Activated CD8-positive, alpha-beta memory T cell treated with anti-CD3 and anti-CD28 coated beads for 24 hours (primary cell): ENCODE measurements around the gene GHR.

Experiments used
- DNase-seq: peaks from one replicate; pipeline ENCODE4 v3.0.0-alpha.2; 2020

Gene GHR

DNA sequence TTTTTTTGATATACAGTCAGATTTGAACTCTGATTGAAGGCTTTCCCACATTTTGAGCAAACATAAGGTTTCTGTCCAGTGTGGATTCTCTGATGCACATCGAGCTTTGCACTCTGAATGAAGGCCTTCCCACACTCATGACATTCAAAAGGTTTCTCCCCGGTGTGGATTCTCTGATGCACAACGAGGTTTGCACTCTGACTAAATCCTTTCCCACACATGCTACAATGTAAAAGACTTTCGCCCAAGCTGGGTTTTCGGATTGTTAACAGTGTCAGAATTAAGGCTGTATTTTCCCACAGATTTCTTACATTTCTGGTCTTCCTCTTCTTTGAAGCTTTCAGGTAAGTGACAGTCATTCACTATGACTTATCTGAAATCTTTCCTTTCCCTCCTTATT lies 44.3 kb downstream of the GHR start:
- DNase-seq: no peak

DNA sequence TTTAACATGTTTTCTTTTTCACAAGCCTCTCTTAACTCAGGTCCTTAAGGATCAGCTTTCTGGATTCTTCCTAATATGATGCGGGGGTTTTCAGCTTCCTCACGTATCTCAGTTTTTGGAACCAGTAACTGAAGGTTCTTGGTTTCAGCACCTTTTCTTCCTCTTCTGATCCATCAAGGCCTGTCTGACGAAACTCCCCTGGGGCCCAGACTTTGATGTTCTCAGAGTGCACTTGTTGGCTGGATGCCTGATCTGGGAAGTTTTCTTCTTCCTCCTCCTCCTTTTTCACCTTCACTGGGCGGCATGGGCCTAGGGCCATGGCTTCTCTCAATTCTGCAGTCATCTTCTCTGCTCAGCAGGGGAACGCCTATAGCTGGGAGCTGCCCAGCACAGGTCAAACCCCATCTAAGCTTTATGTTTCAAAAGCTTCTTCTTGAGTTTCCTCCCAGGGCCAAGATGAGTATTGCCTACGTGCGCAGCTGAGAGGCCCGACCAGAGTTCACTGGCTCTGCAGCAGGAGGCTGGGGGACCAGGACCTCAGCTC lies 44.8 kb downstream of the GHR start:
- no peak for DNase-seq

DNA sequence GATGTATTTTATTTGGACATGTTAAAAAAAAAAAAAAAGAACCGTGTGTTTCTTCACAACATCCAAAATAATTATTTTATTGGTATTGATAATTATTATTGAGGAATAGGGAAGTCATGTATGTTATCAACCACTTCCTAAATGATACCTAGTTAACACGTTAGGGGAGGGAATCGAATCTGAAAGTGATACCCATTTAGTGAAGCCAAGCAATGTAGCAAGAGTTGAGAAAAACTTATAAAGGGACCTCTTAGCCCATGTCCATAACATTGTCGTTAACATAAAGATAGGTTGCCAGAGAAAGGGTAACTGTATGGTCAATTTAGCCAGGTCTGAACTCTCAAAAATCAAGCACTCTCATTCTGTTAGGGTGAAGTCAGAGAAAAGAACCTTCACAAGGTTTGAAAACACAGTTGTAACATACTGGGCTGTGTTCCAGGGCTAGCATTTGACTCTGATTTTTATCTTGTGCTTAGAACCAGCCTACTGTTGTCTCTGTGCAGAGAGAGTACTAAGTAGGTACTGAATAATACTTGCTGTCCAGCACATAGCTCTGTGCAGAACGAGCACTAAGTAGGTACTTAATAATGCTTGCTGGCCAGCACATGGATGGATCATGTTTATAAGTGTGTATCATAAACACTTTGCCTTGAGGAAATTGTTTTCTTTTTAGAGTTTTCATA lies 60.4 kb downstream of the GHR start:
- DNase-seq: no peak

DNA sequence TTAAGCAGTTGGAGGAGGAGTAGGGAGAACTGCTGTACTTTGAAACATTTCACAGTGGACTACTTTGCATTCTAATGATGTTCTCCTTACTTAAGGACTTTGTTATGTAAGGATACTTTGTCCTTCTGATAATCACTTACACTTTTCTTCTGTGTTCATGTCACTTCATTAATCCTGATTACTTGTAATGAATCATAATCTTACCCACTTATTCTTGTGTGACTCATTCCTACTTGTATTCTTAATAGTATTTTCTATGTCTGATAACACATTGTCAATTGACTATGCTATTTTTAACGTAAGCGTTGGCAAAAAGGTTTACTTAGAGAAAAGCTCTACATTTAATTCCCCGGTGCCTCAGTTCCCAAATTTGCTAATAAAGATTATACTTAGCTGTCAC lies 63.8 kb downstream of the GHR start:
- DNase-seq: no peak

DNA sequence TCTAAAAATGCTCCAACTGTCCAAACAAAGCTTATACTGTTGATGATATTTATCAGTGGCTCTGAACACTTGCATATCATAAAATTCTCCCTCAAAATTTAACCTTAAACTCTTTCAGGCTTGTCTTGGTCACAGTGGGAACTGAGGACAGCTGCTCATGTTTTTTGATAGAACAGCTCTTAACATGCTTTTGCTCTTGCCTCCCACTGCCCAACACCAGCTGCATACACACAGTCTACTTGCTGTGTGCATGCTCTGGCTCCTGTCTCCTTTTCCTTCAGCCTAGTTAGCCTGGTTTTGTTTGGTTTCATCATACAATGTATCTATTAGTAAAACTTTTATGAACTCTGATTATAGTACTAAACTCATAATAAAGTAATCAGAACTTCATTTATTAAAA lies 64.6 kb downstream of the GHR start:
- DNase-seq: no peak

DNA sequence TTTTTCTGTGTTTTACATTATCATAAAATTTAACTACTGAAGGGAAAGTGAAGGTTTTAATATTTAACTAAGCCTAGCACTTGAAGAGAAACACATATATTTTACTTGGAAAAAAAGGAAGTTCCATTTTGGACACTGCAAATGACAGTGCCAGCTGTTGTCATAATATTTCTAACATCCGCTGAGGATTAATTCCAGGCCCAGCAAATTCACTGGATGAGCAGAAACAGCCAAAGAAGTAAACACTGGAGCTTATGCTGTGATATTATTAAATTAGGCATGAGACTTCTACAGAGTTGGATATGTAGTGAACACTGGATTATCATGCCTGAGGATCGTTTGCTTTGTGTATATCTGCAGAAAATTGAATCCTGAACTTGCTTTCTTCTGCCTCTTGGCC lies 67.6 kb downstream of the GHR start:
- no peak for DNase-seq

DNA sequence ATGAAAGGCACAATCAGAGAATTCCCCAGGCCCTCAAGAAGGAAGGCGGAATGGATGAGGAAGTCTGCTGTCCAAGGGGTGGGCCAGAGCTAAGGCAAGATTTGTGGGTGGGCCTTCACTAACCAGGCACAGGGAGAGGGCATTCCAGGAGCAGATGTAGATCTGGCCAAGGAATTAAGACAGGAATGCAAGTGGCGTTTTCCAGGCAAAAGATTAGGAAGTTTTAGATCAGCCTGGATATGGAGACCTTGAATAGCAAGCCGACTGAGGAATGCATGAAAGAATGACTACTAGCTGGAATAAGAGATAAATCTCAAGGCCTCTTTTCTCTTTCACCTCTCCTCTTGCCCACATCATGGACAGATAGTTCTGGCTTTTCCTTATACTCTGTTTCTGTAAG lies 68.5 kb downstream of the GHR start:
- DNase-seq: no peak

DNA sequence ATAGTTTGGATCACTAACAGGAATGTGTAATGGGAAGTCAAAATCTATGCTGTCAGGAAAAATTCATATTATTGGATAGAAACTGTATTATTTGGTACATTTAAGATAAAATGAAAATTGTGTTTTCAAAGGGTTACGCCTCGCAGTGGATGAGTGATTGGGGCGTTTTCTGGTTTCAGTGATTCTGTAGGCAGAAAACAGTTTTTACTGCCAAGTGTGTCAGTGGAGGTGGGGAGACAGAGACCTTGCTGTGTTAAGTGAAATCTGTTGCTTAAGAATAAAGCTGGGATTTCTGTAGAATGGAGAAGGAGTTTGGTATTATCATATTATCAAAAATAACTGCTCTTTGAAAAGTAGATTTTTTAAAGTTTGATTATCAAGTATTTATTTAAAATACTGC lies 69.7 kb downstream of the GHR start:
- DNase-seq: no peak

DNA sequence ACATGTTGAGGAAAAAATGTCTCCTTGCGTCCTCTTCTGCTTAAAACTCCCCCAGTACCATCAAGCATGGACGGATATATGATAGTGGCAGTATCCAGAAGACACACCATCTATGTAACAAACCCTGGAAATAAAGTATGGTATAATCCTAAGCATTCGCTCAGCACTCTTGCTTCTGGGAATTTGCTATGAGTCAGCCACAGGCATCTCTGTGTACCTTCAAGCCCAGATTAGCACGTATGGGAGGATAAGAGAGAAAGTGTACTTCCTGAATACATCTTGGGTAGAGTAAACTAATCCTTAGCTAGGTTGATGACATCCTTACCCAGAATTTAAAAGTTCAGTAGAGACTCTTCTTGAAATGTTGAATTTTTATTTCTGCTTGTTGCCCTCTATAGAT lies 71.2 kb downstream of the GHR start:
- DNase-seq: no peak

DNA sequence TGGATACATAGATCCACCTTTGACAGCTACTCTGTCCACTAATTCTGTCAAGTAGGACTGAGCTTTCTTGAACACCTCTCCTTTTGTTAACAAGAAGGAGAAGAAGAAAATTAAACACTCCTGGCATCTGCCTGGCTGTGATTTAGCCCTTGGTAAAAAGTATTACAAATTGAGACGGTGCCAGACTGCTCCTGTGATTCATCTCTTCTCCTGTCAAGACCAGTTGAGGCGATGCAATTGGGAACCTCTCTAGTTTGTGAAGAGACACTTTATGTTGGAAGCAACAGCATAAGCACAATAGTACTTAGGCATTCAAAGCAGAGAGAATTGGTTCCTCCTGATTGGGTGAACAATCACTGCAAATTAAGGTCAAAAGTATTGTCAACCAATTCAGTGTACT lies 72.7 kb downstream of the GHR start:
- DNase-seq: no peak

DNA sequence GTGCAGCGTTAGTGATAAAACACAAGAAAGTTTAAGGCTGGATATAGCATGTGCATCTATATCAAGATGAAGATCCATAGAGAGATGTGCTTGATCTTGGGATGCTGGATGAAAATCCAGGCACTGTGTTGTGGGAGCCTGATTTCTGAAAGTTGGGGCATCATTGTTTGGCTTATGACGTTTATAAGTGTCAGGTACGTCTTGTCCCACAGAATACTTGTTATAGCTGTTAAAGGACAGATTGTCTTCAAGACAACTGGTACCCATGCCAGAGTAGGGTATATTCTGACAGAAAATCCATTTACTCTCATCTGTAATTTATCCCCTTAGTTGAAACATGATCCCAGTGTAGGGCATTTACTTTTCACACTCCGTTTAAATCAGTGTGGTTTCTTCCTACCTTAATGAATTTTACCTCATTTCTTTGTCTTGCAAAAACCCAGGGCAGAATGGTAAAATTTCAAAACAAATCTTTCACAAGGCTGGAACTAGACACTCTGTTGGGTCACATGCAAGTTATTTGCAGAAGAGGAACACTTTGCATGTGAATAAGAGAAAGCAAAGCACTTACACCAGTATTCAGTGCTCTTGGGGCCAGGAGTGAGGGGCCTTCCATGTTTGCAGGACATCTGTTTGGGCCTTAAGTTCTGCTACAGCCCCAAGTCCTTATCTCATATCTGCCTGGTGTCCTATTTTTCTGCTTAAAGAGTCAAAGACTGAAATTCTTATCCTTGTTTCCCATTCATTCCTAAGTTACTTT lies 73.3 kb downstream of the GHR start:
- DNase-seq: no peak

DNA sequence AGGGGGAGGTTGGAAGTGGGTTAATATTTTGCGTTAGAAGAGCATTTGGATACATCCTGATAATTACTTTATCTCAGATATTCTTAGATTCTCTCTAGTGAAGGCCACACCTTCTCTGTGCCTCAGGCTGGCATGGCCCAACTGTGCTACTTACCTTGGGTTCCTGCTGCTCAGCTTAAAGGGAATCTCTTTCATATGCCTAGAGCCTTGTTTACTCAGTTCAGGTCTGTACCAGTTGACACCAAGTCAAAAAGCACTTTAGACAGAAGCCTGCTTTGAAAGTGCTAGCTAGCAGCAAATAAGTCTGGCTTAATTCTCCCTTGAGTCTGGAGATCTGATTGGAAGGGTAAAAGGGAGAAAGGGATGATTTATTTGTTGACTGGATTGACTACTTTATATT lies 74.8 kb downstream of the GHR start:
- DNase-seq: no peak

DNA sequence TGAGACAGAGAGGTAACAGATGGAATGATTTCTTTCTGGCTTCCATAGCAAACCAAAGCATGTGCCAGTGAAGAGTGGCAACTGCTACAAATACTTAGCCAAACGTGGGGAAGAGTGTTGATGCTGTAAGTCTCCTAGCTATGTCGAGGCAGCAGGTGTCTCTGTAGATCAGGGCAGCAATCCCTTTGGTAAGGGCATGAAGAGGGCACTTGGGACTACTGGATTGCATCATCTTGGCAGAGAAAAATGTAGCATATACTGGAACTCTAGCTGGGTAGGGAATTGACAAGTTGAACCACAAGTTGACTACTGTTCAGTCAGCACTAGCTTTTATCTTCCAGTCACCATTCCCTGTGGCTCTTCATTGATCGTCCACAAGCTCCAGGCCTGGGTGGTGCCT lies 75.8 kb downstream of the GHR start:
- no peak for DNase-seq

DNA sequence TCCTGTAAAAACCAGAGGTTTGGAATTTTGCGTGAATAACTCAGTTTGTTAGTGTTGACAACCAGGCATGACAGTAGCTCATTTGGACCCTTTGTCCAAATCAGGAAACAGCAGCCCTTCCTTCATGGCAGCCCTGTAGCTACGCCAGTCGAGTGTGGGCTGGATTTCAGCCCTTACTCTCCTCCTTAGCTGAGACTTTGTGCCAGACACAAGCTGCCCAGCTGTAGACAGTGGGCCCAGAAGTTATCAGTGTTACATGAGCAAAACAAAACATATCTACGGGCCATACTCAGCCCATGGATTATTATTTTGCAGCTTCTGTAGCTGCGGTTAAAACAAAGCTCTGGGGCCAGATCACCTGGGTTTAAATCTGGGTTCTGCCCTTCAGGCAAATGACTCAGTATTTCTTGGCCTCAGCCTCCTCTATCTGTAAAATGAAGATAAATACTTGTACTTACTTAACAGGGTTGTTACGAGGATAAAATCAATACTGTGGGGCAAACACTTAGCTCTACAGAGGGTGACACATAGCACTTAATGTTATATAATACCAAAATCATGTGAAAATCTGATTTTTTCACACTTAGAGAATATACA lies 76.9 kb downstream of the GHR start:
- no peak for DNase-seq

DNA sequence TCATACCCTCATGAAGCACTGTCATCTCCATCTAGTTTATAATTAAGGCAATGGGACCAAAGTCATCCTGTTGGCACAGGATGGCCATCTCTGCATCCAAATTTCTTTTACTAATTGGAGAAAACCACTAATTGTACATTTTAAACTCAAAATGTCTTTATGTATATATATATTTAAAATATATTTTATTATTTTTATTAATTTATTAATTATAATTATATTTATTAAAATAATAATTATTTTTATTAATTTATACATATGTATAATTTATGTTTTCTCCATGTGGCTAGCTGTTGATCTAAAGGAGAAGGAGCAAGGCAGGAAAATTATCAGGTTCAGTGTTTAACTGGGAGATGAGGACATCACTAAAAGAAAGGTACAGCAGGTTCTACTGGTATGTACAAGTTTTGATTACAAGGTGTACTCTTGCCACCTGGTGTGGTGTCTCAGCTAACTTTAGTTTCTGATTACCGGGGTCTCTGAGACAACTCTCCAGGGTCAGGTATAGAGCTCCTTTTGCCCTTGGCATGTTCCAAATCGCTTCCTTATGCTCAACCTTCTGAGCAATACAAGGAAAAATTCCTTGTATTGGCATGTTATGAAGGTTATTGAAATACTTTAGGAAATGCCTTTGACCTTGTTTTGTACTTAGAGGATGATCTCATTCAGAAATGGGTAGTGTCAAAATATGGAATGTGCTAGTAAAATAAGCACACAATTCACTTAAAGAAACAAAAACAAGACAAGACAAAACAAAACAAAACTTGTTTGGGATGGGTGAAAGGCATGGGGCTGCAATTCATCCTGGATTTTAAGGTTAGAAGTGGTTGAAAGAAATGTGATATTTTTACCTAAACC lies 79.6 kb downstream of the GHR start:
- DNase-seq: no peak

DNA sequence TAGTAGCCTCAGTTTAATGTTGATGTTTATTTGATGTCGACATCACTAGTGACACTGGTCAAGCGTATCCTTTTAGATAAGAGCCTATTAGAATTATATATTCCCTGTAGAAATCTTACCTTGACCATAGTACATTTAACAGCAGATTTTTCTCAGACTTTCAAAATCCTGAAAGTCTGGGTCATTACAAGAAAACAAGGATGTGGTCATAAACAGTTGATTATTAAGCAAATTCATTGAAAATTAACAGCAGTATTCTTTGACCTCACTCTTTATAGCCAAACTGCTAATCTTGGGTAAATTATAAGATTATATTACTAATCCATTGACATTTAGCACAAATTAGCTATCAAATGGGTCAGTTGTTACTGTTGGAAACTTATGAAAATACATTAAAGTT lies 83.4 kb downstream of the GHR start:
- no peak for DNase-seq

DNA sequence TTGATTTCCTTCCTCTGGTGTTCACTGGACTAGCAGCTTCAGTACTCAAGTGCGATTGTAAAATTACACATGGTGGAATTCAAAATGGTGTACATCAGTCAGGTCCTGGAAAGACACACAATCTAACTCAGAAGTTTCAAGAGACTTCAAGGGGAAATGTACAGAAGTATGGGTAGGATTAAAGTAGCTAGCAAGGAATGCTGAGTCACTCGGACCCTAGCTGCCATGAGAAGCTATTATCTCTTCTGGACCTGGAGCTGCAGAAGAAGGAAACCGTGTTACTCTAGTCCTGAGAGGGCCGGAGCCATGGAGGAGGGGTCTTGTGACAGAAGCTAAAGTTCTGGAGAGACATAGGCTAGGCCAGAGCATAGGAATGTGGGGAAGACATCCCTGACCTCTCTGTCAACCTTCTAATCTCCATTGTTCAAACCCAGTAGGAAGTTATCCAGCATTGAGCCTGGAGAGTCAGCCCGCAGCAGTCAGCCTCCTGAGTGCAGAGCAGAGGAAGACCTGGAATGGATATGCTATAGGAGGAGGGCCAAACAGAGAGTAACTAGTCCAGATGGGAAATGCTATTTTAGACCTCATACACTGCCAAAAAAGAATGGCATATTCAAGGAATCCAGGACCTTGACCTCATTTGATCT lies 84.3 kb downstream of the GHR start:
- no peak for DNase-seq

DNA sequence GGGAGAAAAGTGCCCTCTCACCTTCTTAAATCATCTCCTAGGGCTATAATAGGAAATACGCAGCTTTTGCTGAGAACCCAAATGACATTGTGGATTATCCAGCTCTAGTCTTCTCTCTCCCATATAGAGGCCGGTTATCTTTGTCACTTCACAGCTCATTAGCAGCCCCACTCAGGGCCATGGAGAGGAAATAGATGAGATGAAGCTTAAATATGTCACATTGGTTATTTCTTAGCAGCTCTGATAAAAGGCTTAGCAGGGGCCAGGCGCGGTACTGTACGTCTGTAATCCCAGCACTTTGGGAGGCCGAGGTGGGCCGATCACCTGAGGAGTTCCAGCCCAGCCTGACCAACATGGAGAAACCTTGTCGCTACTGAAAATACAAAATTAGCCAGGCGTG lies 90.0 kb downstream of the GHR start:
- no peak for DNase-seq

DNA sequence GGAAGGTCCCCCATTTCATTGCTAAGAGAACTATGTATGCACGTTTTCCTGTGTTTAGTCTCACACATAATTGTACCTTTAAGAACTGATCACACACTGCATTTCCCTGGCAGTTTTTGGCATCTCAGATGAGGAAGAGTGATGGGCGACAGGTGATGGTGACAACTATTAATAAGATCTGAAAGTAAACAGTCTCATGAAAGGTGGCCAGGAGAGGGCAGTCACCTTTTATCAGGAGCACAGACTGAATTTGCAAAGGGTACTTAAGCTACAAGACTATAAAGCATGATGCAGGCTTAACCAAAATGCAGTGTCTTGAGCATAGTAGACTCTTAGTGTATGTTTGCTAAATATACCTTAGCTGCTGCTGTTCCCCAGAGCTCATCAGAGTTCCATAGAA lies 91.5 kb downstream of the GHR start:
- no peak for DNase-seq

DNA sequence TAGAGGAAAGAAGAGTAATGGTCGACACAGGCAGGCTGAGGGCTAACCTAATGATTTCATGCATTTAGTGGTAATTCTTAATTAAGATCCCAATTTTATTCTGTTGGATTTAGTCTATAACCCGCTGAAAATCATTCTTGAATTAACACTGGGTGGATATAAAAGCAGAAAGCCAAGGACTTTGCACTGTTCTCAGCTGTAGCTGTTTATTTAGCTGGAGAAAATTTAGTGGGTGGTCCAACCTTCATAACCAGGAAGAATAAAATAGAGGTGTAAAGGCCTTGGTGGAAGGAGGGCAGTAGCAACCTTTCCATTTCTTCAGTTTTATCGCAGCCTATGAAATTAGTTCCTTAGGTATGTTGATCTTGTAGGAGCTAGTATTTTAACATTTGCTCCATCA lies 92.3 kb downstream of the GHR start:
- no peak for DNase-seq

DNA sequence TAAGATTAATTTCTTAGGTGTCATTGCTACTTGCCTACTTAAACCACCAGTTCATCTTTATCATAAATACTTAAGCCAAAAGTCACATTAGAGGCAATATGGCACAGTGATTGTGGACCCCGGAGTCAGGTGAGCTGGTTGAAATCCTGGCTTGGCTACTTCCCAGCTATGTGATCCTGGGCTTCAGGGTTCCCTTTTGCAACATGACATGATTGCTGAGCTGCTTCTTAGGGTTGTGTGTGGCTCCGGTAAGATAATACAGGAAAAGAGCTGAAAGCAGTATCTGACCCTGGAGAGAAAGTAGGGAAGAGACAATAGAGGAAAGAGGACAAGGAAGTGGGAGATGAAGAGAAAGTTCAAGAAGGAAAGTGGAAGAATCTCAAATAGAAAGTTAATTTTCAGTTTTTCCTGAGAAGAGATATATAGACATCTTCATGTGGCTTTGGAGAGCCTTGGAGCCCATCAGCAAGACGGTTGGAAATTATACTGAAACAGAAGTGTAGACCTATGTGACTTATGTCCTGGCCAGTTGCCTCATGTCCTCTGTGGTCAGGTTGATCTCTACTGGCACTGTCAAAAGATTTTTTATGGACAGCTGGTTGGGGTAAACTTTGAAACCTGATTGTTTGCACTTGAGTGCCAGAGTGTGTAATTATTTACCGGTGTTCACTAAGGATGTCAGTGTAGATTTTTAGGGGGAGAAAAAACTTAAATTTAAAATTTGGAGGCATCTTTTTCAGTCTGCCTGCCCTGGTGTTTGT lies 93.2 kb downstream of the GHR start:
- no peak for DNase-seq

DNA sequence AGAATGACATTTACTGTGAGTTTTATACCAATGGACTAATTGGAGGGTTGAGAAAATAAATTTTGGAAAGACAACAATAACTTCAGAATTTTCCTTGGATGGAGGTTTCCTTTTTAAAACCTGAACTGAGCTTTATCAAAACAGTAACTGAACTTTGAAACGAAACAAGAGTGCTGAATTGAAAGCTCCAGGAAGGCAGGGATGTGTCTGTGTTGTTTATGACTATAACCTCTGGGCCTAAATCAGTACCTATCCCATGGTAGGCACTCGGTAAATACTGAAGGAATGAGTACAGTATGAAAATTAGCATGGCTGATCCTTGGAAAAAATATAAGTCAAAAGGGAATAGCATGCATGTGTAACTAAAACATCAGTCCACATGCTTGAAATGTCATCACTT lies 93.9 kb downstream of the GHR start:
- DNase-seq: no peak
